GM12878 (cell line): Measurements from ENCODE around the gene ASB4. TPM values are rescaled to one million over a fixed set of nuclear protein-coding genes. Genes with fewer than 3 reads are reported as not detected.

Source experiments
- ATAC-seq: fragments of 200-7000 bp; cut with Tn5 transposase; 3 replicates; pipeline ENCODE4 v1.9.1; 2020; ENCODE audit warnings: mild to moderate bottlenecking, moderate library complexity
- BruUV-seq: library from RNA; stranded (reverse); fragments of 400-500 nt; replicated peaks from 2 replicates; lab custom pipeline; 2021; lab: Mats Ljungman, UMichigan
- CTCF ChIA-PET: fragments of 300-600 bp; sonication (Branson Sonifier 250); formaldehyde crosslinking; extraction: SDS; loops from one replicate; lab custom pipeline; 2021; ENCODE audit warnings: inconsistent platforms; lab: Yijun Ruan, JAX
- POLR2A ChIA-PET: fragments of 350-600 bp; formaldehyde crosslinking; extraction: SDS; loops from one replicate; lab custom pipeline; 2021; ENCODE audit warnings: inconsistent platforms; lab: Charles Lee
- RAD21 ChIA-PET: fragments of 300-600 bp; sonication (Branson Sonifier 250); formaldehyde crosslinking; loops from one replicate; lab custom pipeline; 2023; ENCODE audit warnings: antibody characterized with exemption; ENCODE audit not compliant: unreplicated experiment; lab: Charles Lee
- SMC1A ChIA-PET: fragments of 300-600 bp; sonication (Branson Sonifier 250); formaldehyde crosslinking; loops from one replicate; lab custom pipeline; 2023; ENCODE audit not compliant: unreplicated experiment, uncharacterized antibody; lab: Charles Lee
- DNase-seq: peaks from one replicate; pipeline ENCODE4 v3.0.0-alpha.2; 2011; ENCODE audit warnings: low read depth, low spot score
- FAIRE-seq: peaks from 3 replicates; lab custom pipeline; 2011; peaks lifted over from hg19 to GRCh38; lab: Jason Lieb, UNC
- H2AFZ ChIP-seq: 2 replicates; pipeline ENCODE4 v1.6.0; 2011; ENCODE audit warnings: low read depth, low read length, control low read depth; ENCODE audit not compliant: control insufficient read depth
- H3K27ac ChIP-seq: 2 replicates; pipeline ENCODE4 v1.5.1; 2011; ENCODE audit warnings: control low read depth; ENCODE audit not compliant: control insufficient read depth, insufficient read depth
- H3K27me3 ChIP-seq, 2 experiments: replicated peaks in 1 of 2; 2 replicates each; pipeline versions ENCODE4 v1.6.0 to v1.6.1; 2011; ENCODE audit warnings: low read length in 1 of 2; ENCODE audit not compliant: control insufficient read depth in 2 of 2, insufficient read depth in 2 of 2
- H3K36me3 ChIP-seq, 2 experiments: 2 replicates each; pipeline ENCODE4 v1.5.1; 2011; ENCODE audit warnings: low read length in 1 of 2; ENCODE audit not compliant: control insufficient read depth in 2 of 2, insufficient read depth in 2 of 2
- H3K4me1 ChIP-seq: 2 replicates; pipeline ENCODE4 v1.6.1; 2011; ENCODE audit warnings: mild to moderate bottlenecking, low read length, moderate library complexity, mixed read lengths; ENCODE audit not compliant: control insufficient read depth, insufficient read depth
- H3K4me2 ChIP-seq: 2 replicates; pipeline ENCODE4 v1.6.0; 2011; ENCODE audit warnings: control low read depth; ENCODE audit not compliant: control insufficient read depth, insufficient read depth
- H3K4me3 ChIP-seq: fragments of 200-600 bp; sonication (generic); 2 replicates; pipeline ENCODE4 v1.5.1; 2016
- H3K79me2 ChIP-seq: 2 replicates; pipeline ENCODE4 v1.6.0; 2011; ENCODE audit warnings: low read length; ENCODE audit not compliant: control insufficient read depth, insufficient read depth
- H3K9ac ChIP-seq: 2 replicates; pipeline ENCODE4 v1.8.0; 2011; ENCODE audit warnings: low read length, control low read depth, mixed read lengths; ENCODE audit not compliant: control insufficient read depth, insufficient read depth
- H3K9me3 ChIP-seq: replicated peaks from 3 replicates; pipeline ENCODE4 v1.5.1; 2011; ENCODE audit warnings: mild to moderate bottlenecking, low read length; ENCODE audit not compliant: control insufficient read depth, insufficient read depth
- H4K20me1 ChIP-seq: 2 replicates; pipeline ENCODE4 v1.6.0; 2011; ENCODE audit not compliant: control insufficient read depth, insufficient read depth
- ATF7 ChIP-seq: fragments of 450-650 bp; IDR thresholded peaks from 2 replicates; pipeline ENCODE4 v1.6.1; 2016; ENCODE audit warnings: low read depth, mild to moderate bottlenecking
- CBX3 ChIP-seq: fragments of 200-600 bp; sonication (generic); IDR thresholded peaks from 2 replicates; pipeline ENCODE4 v1.6.1; 2016; ENCODE audit warnings: low read depth, borderline replicate concordance
- KLF5 ChIP-seq: fragments of 450-650 bp; IDR thresholded peaks from 2 replicates; pipeline ENCODE4 v1.6.1; 2014; ENCODE audit warnings: mild to moderate bottlenecking; ENCODE audit not compliant: partially characterized antibody
- MAX ChIP-seq: IDR thresholded peaks from 2 replicates; pipeline ENCODE4 v1.6.1; 2012; ENCODE audit warnings: low read depth, low read length, improper control_type of control experiment
- PML ChIP-seq: IDR thresholded peaks from 2 replicates; pipeline ENCODE4 v1.6.1; 2012; ENCODE audit warnings: low read length, inconsistent platforms
- RAD21 ChIP-seq: IDR thresholded peaks from 2 replicates; pipeline ENCODE4 v1.6.1; 2011; ENCODE audit warnings: mild to moderate bottlenecking, low read depth, low read length, moderate library complexity; ENCODE audit not compliant: insufficient read depth
- TCF12 ChIP-seq: IDR thresholded peaks from 2 replicates; pipeline ENCODE4 v1.6.1; 2011; ENCODE audit warnings: low read depth, mild to moderate bottlenecking, low read length
- ZBTB4 ChIP-seq: fragments of 450-650 bp; formaldehyde crosslinking; IDR thresholded peaks from 2 replicates; pipeline ENCODE4 v1.4.0; 2022; ENCODE audit warnings: mild to moderate bottlenecking, moderate library complexity
- WGBS: methylation state at CpG from one replicate; pipeline ENCODE4 v1.1.6; 2016; ENCODE audit warnings: low lambda C conversion rate; ENCODE audit not compliant: insufficient replicate concordance, insufficient coverage; ENCODE audit errors: missing lambda C conversion rate; 5-methylcytosine and 5-hydroxymethylcytosine counted together
- in situ Hi-C: fragments of 300-500 bp; cut with MboI; formaldehyde crosslinking; loops from 9 replicates; pipeline ENCODE4 v1.14.3; 2018; ENCODE audit warnings: mixed read lengths
- intact Hi-C: fragments of 100-400 bp; cut with micrococcal nuclease; formaldehyde crosslinking; loops from one replicate; pipeline ENCODE4 v1.14.2; 2022; ENCODE audit not compliant: unreplicated experiment
- polyA plus RNA-seq, 11 experiments: library from polyadenylated mRNA; depleted of rRNA in 4 of 11; unstranded in 6 of 11; stranded (reverse) in 5 of 11; fragments of >200 nt; fragmentation: Nextera tagmentation in 4 of 11; fragmentation: Illumina TruSeq in 1 of 11; extraction: Ambion mirVana in 4 of 11; extraction: Trizol in 1 of 11; gene quantifications; 1 replicate in 1 of 11; 2 replicates in 10 of 11; pipeline versions ENCODE4 v1.2.1 to v1.2.3, GENCODE V29; 2011 to 2016; ENCODE audit warnings: inconsistent platforms in 2 of 11, missing spikeins in 2 of 11, low read depth in 1 of 11
- total RNA-seq, 4 experiments: library from RNA; depleted of rRNA in 3 of 4; stranded (reverse); fragments of >200 nt in 3 of 4; fragmentation: Illumina TruSeq in 1 of 4; extraction: Trizol in 1 of 4; gene quantifications; 2 replicates each; pipeline versions ENCODE4 v1.2.1 to v1.2.3, GENCODE V29; 2013 to 2021
- TF ChIP-seq, protein P1 (sequence below): IDR thresholded peaks from 2 replicates; pipeline ENCODE4 v1.6.1; 2011; ENCODE audit warnings: borderline replicate concordance, low read depth, mild to moderate bottlenecking, moderate library complexity, mixed read lengths, low read length; ENCODE audit not compliant: insufficient read depth; ENCODE audit errors: extremely low read length
- TF ChIP-seq, protein P2 (sequence below): fragments of 450-650 bp; IDR thresholded peaks from 2 replicates; pipeline ENCODE4 v1.6.1; 2017; ENCODE audit warnings: low read depth, mild to moderate bottlenecking, moderate library complexity
- TF ChIP-seq, protein P3 (sequence below): IDR thresholded peaks from 2 replicates; pipeline ENCODE4 v1.6.1; 2012; ENCODE audit warnings: mild to moderate bottlenecking, low read depth, low read length

Gene ASB4
- total and polyA plus RNA-seq, 10 of the 15 experiments (the other 5 are each of a cell fraction or from before 2014, with no cell fraction given), result 0.12 to 1.1 TPM; not detected in 8

DNA sequence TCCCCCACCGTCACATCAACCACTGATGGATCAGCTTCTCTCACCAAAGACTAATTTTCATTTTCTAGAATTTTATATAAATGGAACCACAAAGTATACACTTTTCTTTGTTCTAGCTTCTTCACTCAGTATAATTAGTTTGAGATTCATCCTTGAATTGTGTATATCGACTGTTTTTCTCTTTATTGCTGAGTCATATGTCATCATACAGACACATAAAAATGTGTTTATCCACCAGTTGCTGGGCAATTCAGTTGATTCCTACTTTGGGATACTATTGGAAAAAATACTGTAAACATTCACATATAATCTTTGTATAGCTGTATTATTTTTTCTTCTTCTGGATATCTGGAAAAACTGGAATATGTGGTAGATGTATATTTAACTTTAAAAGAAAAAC lies 84.0 kb downstream of the ASB4 start (continued):
- TF ChIP-seq PML (no peak), ZBTB4 (CRISPR knock-in tag) (no peak), TCF12 (no peak), MAX (no peak), KLF5 (no peak), CBX3 (no peak)
- TF ChIP-seq, all 136 proteins: peak for 0

DNA sequence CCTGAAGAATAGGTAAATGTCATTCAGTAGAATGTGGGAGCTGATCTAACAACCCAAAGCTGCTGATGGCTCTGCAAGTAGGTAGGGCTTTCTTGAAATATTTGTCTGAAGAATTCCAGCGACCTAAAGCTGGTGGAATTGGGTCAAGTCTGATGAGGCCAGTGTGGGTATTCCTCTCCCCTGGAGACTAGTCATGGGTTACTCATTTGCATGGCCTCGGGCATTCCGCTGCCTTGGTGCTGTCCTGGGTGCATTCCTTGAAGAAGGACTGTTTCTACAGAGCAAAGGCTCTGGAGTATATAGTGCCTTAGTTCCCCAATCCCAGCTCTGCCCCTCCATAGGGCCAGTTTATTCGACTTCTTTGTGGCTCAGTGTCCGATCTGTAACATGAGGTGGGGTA lies 91.4 kb downstream of the ASB4 start:
- Histone ChIP-seq H3K9ac (no peak overlapping the region), H3K4me2 (no peak overlapping the region), H3K27me3 (no peaks in the 10 kb centered on the region), H4K20me1 (no peaks in the 10 kb centered on the region), H3K36me3 (no peaks in the 10 kb centered on the region), H3K27ac (no peak overlapping the region), H3K4me1 (no peaks in the 10 kb centered on the region), H3K9me3 (no peaks in the 10 kb centered on the region), H2AFZ (no peak overlapping the region), H3K79me2 (no peaks in the 10 kb centered on the region), H3K4me3 (no peak overlapping the region)
- in situ Hi-C loops, result no loop called here
- ATAC-seq (no peak), FAIRE-seq (no peak), DNase-seq (no peak)
- intact Hi-C loops, result no loop called here
- POLR2A ChIA-PET, result interaction anchor here (0.7 kb wide), 1 partner anchor 55 kb away, joined by 3 read pairs; no protein-coding TSS in a partner anchor
- 13% methylated on average over 5 of the region's 5 CpGs for whole genome bisulfite sequencing
- CTCF ChIA-PET, result no interaction called here
- SMC1A ChIA-PET, result no interaction called here
- RAD21 ChIA-PET, result no interaction called here
- BruUV-seq, result no TSS peak
- TF ChIP-seq, protein P1, sequence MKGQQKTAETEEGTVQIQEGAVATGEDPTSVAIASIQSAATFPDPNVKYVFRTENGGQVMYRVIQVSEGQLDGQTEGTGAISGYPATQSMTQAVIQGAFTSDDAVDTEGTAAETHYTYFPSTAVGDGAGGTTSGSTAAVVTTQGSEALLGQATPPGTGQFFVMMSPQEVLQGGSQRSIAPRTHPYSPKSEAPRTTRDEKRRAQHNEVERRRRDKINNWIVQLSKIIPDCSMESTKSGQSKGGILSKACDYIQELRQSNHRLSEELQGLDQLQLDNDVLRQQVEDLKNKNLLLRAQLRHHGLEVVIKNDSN, result no peak
- TF ChIP-seq, protein P2, sequence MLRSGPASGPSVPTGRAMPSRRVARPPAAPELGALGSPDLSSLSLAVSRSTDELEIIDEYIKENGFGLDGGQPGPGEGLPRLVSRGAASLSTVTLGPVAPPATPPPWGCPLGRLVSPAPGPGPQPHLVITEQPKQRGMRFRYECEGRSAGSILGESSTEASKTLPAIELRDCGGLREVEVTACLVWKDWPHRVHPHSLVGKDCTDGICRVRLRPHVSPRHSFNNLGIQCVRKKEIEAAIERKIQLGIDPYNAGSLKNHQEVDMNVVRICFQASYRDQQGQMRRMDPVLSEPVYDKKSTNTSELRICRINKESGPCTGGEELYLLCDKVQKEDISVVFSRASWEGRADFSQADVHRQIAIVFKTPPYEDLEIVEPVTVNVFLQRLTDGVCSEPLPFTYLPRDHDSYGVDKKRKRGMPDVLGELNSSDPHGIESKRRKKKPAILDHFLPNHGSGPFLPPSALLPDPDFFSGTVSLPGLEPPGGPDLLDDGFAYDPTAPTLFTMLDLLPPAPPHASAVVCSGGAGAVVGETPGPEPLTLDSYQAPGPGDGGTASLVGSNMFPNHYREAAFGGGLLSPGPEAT, result no peak
- TF ChIP-seq, protein P3, sequence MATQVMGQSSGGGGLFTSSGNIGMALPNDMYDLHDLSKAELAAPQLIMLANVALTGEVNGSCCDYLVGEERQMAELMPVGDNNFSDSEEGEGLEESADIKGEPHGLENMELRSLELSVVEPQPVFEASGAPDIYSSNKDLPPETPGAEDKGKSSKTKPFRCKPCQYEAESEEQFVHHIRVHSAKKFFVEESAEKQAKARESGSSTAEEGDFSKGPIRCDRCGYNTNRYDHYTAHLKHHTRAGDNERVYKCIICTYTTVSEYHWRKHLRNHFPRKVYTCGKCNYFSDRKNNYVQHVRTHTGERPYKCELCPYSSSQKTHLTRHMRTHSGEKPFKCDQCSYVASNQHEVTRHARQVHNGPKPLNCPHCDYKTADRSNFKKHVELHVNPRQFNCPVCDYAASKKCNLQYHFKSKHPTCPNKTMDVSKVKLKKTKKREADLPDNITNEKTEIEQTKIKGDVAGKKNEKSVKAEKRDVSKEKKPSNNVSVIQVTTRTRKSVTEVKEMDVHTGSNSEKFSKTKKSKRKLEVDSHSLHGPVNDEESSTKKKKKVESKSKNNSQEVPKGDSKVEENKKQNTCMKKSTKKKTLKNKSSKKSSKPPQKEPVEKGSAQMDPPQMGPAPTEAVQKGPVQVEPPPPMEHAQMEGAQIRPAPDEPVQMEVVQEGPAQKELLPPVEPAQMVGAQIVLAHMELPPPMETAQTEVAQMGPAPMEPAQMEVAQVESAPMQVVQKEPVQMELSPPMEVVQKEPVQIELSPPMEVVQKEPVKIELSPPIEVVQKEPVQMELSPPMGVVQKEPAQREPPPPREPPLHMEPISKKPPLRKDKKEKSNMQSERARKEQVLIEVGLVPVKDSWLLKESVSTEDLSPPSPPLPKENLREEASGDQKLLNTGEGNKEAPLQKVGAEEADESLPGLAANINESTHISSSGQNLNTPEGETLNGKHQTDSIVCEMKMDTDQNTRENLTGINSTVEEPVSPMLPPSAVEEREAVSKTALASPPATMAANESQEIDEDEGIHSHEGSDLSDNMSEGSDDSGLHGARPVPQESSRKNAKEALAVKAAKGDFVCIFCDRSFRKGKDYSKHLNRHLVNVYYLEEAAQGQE, result no peak
- TF ChIP-seq ATF7 (no peak), RAD21 (no peak), CBX3 (no peak)
